PC-3 (cell line): Measurements from ENCODE around the gene NIPBL.

Experiments used
- EZH2 ChIP-seq: fragments of 300-600 bp; sonication (generic); IDR thresholded peaks from one replicate; pipeline ENCODE4 v1.6.1; 2017; ENCODE audit warnings: antibody characterized with exemption, mild to moderate bottlenecking, low read length; ENCODE audit not compliant: unreplicated experiment
- EZH2phosphoT487 ChIP-seq: fragments of 300-600 bp; sonication (generic); IDR thresholded peaks from 2 replicates; pipeline ENCODE4 v1.6.1; 2018; ENCODE audit warnings: mild to moderate bottlenecking, antibody characterized with exemption, low read length, borderline replicate concordance
- TF ChIP-seq, protein P1 (sequence below): fragments of 300-600 bp; sonication (generic); conservative IDR thresholded peaks from 2 replicates; pipeline ENCODE4 v1.5.1; 2017; ENCODE audit warnings: antibody characterized with exemption, low read depth, mild to moderate bottlenecking, low read length

GRCh38 chr5:36932056-36932455 lies 55.5 kb downstream of the NIPBL start:
- TF ChIP-seq, protein P1, sequence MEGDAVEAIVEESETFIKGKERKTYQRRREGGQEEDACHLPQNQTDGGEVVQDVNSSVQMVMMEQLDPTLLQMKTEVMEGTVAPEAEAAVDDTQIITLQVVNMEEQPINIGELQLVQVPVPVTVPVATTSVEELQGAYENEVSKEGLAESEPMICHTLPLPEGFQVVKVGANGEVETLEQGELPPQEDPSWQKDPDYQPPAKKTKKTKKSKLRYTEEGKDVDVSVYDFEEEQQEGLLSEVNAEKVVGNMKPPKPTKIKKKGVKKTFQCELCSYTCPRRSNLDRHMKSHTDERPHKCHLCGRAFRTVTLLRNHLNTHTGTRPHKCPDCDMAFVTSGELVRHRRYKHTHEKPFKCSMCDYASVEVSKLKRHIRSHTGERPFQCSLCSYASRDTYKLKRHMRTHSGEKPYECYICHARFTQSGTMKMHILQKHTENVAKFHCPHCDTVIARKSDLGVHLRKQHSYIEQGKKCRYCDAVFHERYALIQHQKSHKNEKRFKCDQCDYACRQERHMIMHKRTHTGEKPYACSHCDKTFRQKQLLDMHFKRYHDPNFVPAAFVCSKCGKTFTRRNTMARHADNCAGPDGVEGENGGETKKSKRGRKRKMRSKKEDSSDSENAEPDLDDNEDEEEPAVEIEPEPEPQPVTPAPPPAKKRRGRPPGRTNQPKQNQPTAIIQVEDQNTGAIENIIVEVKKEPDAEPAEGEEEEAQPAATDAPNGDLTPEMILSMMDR, result no peak
- TF ChIP-seq EZH2phosphoT487, result no peak
- no peak for TF ChIP-seq EZH2
